Activated CD8-positive, alpha-beta memory T cell treated with anti-CD3 and anti-CD28 coated beads, Interleukin-2, amount 10 ng/mL, durations not matched to agents 7 days and 5 days (primary cell): ENCODE data around the gene MT1E. TPM values are rescaled to one million over a fixed set of nuclear protein-coding genes. Genes with fewer than 3 reads are reported as not detected.
"Not testable (repeated sequence)": the region's sequence is repeated elsewhere in the genome, so short reads cannot be mapped to it uniquely, and the experiment has no call there.

Experiments
- ATAC-seq: fragments of 150-1000 bp; cut with Tn5 transposase; one replicate; pipeline ENCODE4 v1.10.0; 2021; ENCODE audit warnings: moderate library complexity
- CTCF ChIA-PET: fragments of 350-600 bp; sonication (Branson Sonifier 250); formaldehyde crosslinking; loops from one replicate; lab custom pipeline; 2021; ENCODE audit warnings: antibody characterized with exemption; lab: Charles Lee
- DNase-seq: peaks from one replicate; pipeline ENCODE4 v3.0.0-alpha.2; 2020
- H3K27ac Mint-ChIP-seq: one replicate; pipeline ENCODE4 v1.8.0; 2021; ENCODE audit warnings: mild to moderate bottlenecking, mixed read lengths
- H3K27me3 Mint-ChIP-seq: one replicate; pipeline ENCODE4 v1.8.0; 2021; ENCODE audit warnings: mixed read lengths
- H3K36me3 Mint-ChIP-seq: one replicate; pipeline ENCODE4 v1.8.0; 2021; ENCODE audit warnings: mild to moderate bottlenecking, mixed read lengths
- H3K4me1 Mint-ChIP-seq: one replicate; pipeline ENCODE4 v1.8.0; 2021; ENCODE audit warnings: mixed read lengths
- H3K4me3 Mint-ChIP-seq: one replicate; pipeline ENCODE4 v1.8.0; 2021; ENCODE audit warnings: mild to moderate bottlenecking, moderate library complexity, mixed read lengths
- H3K9me3 Mint-ChIP-seq: one replicate; pipeline ENCODE4 v1.8.0; 2022; ENCODE audit warnings: low read depth, mixed read lengths
- total RNA-seq, 2 experiments: library from RNA; stranded (reverse); gene quantifications; one replicate each; pipeline ENCODE4 v1.2.3, GENCODE V29; 2021

MT1E gene
- total RNA-seq, 2 experiments from 2014 or later, result 41.2 to 54.1 TPM

GRCh38 chr16:56621665-56622445, 3.7 kb upstream of the MT1E start:
- Mint-ChIP-seq H3K4me1 (peaks cover 28% of the 10 kb centered on the region), H3K27me3 (peaks cover 49% of the 10 kb centered on the region)
- H3K27ac Mint-ChIP-seq, H3K4me3 Mint-ChIP-seq, H3K36me3 Mint-ChIP-seq, DNase-seq, ATAC-seq, H3K9me3 Mint-ChIP-seq: not testable (repeated sequence)
- CTCF ChIA-PET, result interaction anchor here (1.1 kb wide), 1 partner anchor 22 kb away, joined by 3 read pairs; no protein-coding TSS in a partner anchor

GRCh38 chr16:56623184-56623583, 2.4 kb upstream of the MT1E start:
- peaks cover 23% of the 10 kb centered on the region for H3K4me1 Mint-ChIP-seq
- not testable (repeated sequence) for H3K27ac Mint-ChIP-seq, H3K36me3 Mint-ChIP-seq, ATAC-seq, H3K4me3 Mint-ChIP-seq, DNase-seq, H3K9me3 Mint-ChIP-seq
- CTCF ChIA-PET, result interaction anchor here (1.0 to 1.3 kb wide), 5 partner anchors 9 to 103 kb away, joined by 3 to 6 read pairs (median 3); partner anchors contain the start of genes BBS2 and MT1M
- peaks cover 45% of the 10 kb centered on the region for H3K27me3 Mint-ChIP-seq

GRCh38 chr16:56623637-56624036, 1.9 kb upstream of the MT1E start:
- Mint-ChIP-seq H3K4me1 (peaks cover 23% of the 10 kb centered on the region), H3K27ac (no peak overlapping the region), H3K36me3 (no peaks in the 10 kb centered on the region), H3K4me3 (no peak overlapping the region), H3K27me3 (peaks cover 40% of the 10 kb centered on the region), H3K9me3 (no peaks in the 10 kb centered on the region)
- CTCF ChIA-PET, result interaction anchor here (1.0 to 1.3 kb wide), 5 partner anchors 8 to 104 kb away, joined by 3 to 6 read pairs (median 3); partner anchors contain the start of genes BBS2 and MT1M
- no peak for DNase-seq
- ATAC-seq, result no peak

GRCh38 chr16:56625943-56626654, 518 bp downstream of the MT1E start:
- peak overlapping the region; percentile 86 for H3K27ac Mint-ChIP-seq
- H3K36me3 Mint-ChIP-seq, result no peaks in the 10 kb centered on the region
- H3K4me1 Mint-ChIP-seq, result peaks cover 29% of the 10 kb centered on the region
- H3K4me3 Mint-ChIP-seq, result peak overlapping the region; percentile 88
- DNase-seq, result no peak
- CTCF ChIA-PET, result interaction anchor here (0.6 to 1.7 kb wide), 13 partner anchors 11 to 112 kb away, joined by 3 to 7 read pairs (median 4); partner anchors contain the start of genes MT1A and MT1X
- ATAC-seq, result peak; percentile 41
- H3K27me3 Mint-ChIP-seq, result peaks cover 45% of the 10 kb centered on the region
- H3K9me3 Mint-ChIP-seq, result no peaks in the 10 kb centered on the region

GRCh38 chr16:56626685-56627084, 1.1 kb downstream of the MT1E start:
- Mint-ChIP-seq H3K27ac (no peak overlapping the region), H3K4me3 (peak overlapping the region; percentile 88), H3K27me3 (peaks cover 47% of the 10 kb centered on the region), H3K9me3 (no peaks in the 10 kb centered on the region), H3K4me1 (peaks cover 33% of the 10 kb centered on the region), H3K36me3 (no peaks in the 10 kb centered on the region)
- CTCF ChIA-PET, result interaction anchor here (1.2 kb wide), 2 partner anchors 17 to 56 kb away, joined by 4 to 5 read pairs; partner anchors contain the start of gene MT1X
- ATAC-seq (no peak), DNase-seq (no peak)

GRCh38 chr16:56628486-56629350, 3.1 kb downstream of the MT1E start:
- DNase-seq (no peak), ATAC-seq (no peak)
- Mint-ChIP-seq H3K4me3 (no peak overlapping the region), H3K36me3 (no peaks in the 10 kb centered on the region), H3K9me3 (no peaks in the 10 kb centered on the region), H3K4me1 (peaks cover 40% of the 10 kb centered on the region), H3K27ac (no peak overlapping the region), H3K27me3 (peaks cover 65% of the 10 kb centered on the region)
- CTCF ChIA-PET, result interaction anchor here (1.3 to 1.4 kb wide), 2 partner anchors 16 to 73 kb away, joined by 3 to 5 read pairs; no protein-coding TSS in a partner anchor

- Mint-ChIP-seq H3K4me3 (no peak overlapping the region), H3K4me1 (peaks cover 38% of the 10 kb centered on the region), H3K9me3 (no peaks in the 10 kb centered on the region), H3K27ac (no peak overlapping the region), H3K36me3 (no peaks in the 10 kb centered on the region), H3K27me3 (peaks cover 70% of the 10 kb centered on the region)
- CTCF ChIA-PET, result interaction anchor here (1.3 to 2.7 kb wide), 5 partner anchors 14 to 72 kb away, joined by 3 to 10 read pairs (median 9); no protein-coding TSS in a partner anchor
- DNase-seq (no peak), ATAC-seq (no peak)
Observed at GRCh38 chr16:56629531-56629930, 4.0 kb downstream of the MT1E start.

GRCh38 chr16:56630134-56630533, 4.6 kb downstream of the MT1E start:
- Mint-ChIP-seq H3K27ac (no peak overlapping the region), H3K4me1 (peaks cover 40% of the 10 kb centered on the region), H3K9me3 (no peaks in the 10 kb centered on the region), H3K36me3 (no peaks in the 10 kb centered on the region), H3K27me3 (peaks cover 72% of the 10 kb centered on the region), H3K4me3 (no peak overlapping the region)
- CTCF ChIA-PET, result interaction anchor here (1.0 to 2.7 kb wide), 6 partner anchors 11 to 72 kb away, joined by 4 to 10 read pairs (median 6); no protein-coding TSS in a partner anchor
- no peak for DNase-seq
- ATAC-seq, result no peak

- Mint-ChIP-seq H3K27ac (no peak overlapping the region), H3K36me3 (no peaks in the 10 kb centered on the region), H3K4me1 (peaks cover 39% of the 10 kb centered on the region), H3K9me3 (no peaks in the 10 kb centered on the region), H3K4me3 (no peak overlapping the region), H3K27me3 (peaks cover 72% of the 10 kb centered on the region)
- ATAC-seq, result no peak
- CTCF ChIA-PET, result interaction anchor here (1.1 to 2.7 kb wide), 6 partner anchors 8 to 71 kb away, joined by 3 to 10 read pairs (median 6); no protein-coding TSS in a partner anchor
- DNase-seq, result no peak
Observed at GRCh38 chr16:56631197-56631596, 5.6 kb downstream of the MT1E start.

GRCh38 chr16:56631832-56632155, 6.2 kb downstream of the MT1E start:
- H3K36me3 Mint-ChIP-seq, result no peaks in the 10 kb centered on the region
- DNase-seq (no peak), ATAC-seq (peak; percentile 6)
- peak overlapping the region; percentile 38 for H3K4me3 Mint-ChIP-seq
- peaks cover 73% of the 10 kb centered on the region for H3K27me3 Mint-ChIP-seq
- no peaks in the 10 kb centered on the region for H3K9me3 Mint-ChIP-seq
- CTCF ChIA-PET, result interaction anchor here (1.6 to 2.7 kb wide), 3 partner anchors 8 to 70 kb away, joined by 3 to 10 read pairs (median 9); no protein-coding TSS in a partner anchor
- H3K27ac Mint-ChIP-seq, result no peak overlapping the region
- peaks cover 34% of the 10 kb centered on the region for H3K4me1 Mint-ChIP-seq

- CTCF ChIA-PET, result interaction anchor here (1.6 to 2.7 kb wide), 2 partner anchors 9 to 31 kb away, joined by 3 to 9 read pairs; no protein-coding TSS in a partner anchor
- Mint-ChIP-seq H3K36me3 (no peaks in the 10 kb centered on the region), H3K4me1 (peaks cover 34% of the 10 kb centered on the region), H3K4me3 (peak within 1 kb of the TSS; percentile 38), H3K9me3 (no peaks in the 10 kb centered on the region), H3K27ac (no peak within 1 kb of the TSS), H3K27me3 (peaks cover 73% of the 10 kb centered on the region)
- DNase-seq (no peak), ATAC-seq (peak; percentile 43)
Observed at GRCh38 chr16:56632156-56632847, 6.7 kb downstream of the MT1E start, which contains the start of gene MT1M. MT1M (plus strand) TSS chr16:56632659; CDS start chr16:56632732, 73 bp downstream.
